ENCODE results near the gene ZNF804B.

The ZNF804B gene

DNA sequence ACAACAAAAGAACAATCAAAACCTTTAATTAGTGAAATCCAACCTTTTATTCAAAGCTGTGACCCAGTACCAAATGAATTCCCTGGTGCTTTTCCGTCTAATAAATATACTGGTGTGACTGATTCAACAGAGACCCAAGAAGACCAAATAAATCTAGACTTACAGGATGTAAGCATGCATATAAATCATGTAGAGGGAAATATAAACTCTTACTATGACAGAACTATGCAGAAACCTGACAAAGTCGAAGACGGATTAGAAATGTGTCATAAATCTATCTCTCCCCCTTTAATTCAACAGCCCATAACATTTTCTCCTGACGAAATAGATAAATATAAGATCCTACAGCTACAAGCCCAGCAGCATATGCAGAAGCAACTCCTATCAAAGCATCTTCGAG lies 576.6 kb downstream of the ZNF804B start:
- Mint-ChIP-seq H3K36me3 (ENCODE audit: low read depth) (no peaks in the 10 kb centered on the region), H3K9me3 (no peaks in the 10 kb centered on the region), H3K4me1 (peaks cover 12% of the 10 kb centered on the region), H3K27me3 (ENCODE audit: low read depth) (no peaks in the 10 kb centered on the region), H3K4me3 (no peak overlapping the region), H3K27ac (peak overlapping the region in 1 of 3 experiments; percentile 64)
- no peak for TF ChIP-seq CTCF (IDR thresholded peaks at IDR 0.05; ENCODE audit: unreplicated experiment in 3 of 3)

DNA sequence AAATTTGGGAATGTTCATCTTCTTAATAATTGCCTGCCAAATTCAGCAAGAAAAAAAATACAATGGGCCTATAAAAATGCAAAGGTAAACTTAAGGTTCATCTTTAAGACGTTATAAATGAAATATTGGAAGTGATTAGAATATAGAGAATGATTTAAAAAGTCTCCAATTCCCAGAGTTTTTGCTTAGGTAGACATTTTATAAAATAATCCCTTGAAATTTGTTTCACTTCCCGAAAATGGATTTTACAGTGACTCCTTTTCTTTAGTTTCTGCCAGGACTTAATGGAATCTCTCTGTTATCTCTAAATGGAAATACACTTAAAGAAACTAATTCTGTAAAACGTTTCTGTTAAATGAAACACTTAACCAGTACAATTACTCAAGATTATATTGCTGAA lies 580.2 kb downstream of the ZNF804B start:
- TF ChIP-seq CTCF (IDR thresholded peaks at IDR 0.05; ENCODE audit: unreplicated experiment in 3 of 3), result no peak
- Mint-ChIP-seq H3K36me3 (ENCODE audit: low read depth) (no peaks in the 10 kb centered on the region), H3K27me3 (ENCODE audit: low read depth) (no peaks in the 10 kb centered on the region), H3K4me1 (peaks cover 12% of the 10 kb centered on the region), H3K4me3 (no peak overlapping the region), H3K27ac (no peak overlapping the region), H3K9me3 (no peaks in the 10 kb centered on the region)

DNA sequence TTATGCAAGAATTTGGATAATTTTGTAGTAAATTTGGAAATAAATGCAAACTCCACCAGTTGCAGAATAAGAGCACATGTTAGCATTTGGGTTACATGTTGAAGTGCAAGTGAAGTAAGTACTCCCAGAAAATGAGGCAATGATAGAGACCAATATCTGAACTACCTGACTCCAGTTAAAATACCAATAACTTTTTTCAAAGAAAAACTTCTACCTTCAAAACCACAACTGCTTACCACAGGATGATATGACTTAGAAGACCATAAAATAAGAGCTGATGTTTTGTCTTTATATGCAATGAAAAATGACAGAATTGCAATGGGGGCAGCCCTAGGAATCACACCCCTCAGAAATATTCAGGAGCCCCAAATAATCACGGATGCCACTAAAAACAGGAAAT lies 597.6 kb downstream of the ZNF804B start:
- no peak overlapping the region for H3K27ac Mint-ChIP-seq
- H3K36me3 Mint-ChIP-seq (ENCODE audit: low read depth), result no peaks in the 10 kb centered on the region
- H3K27me3 Mint-ChIP-seq (ENCODE audit: low read depth), result no peaks in the 10 kb centered on the region
- peaks cover 5% of the 10 kb centered on the region for H3K4me1 Mint-ChIP-seq
- peaks cover 4% of the 10 kb centered on the region for H3K9me3 Mint-ChIP-seq
- H3K4me3 Mint-ChIP-seq, result no peak overlapping the region
- no peak for TF ChIP-seq CTCF (IDR thresholded peaks at IDR 0.05; ENCODE audit: unreplicated experiment in 3 of 3)

DNA sequence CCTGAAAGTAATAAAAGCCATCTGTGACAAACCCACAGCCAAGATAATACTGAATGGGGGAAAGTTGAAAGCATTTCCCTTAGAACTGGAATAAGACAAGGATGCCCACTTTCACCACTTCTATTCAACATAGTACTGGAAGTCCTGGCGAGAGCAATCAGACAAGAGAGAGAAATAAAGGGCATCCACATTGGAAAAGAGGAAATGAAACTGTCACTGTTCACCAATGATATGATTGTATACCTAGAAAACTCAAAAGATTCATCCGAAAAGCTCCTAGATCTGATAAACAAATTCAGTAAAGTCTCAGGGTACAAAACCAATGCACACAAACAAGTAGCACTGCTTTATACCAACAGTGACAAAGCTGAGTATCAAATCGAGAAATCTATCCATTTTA lies 617.7 kb downstream of the ZNF804B start:
- Mint-ChIP-seq H3K4me1 (no peaks in the 10 kb centered on the region), H3K27ac (no peak overlapping the region), H3K9me3 (no peaks in the 10 kb centered on the region), H3K36me3 (ENCODE audit: low read depth) (no peaks in the 10 kb centered on the region), H3K4me3 (no peak overlapping the region), H3K27me3 (ENCODE audit: low read depth) (peaks cover 3% of the 10 kb centered on the region)
- no peak for TF ChIP-seq CTCF (IDR thresholded peaks at IDR 0.05; ENCODE audit: unreplicated experiment in 3 of 3)

DNA sequence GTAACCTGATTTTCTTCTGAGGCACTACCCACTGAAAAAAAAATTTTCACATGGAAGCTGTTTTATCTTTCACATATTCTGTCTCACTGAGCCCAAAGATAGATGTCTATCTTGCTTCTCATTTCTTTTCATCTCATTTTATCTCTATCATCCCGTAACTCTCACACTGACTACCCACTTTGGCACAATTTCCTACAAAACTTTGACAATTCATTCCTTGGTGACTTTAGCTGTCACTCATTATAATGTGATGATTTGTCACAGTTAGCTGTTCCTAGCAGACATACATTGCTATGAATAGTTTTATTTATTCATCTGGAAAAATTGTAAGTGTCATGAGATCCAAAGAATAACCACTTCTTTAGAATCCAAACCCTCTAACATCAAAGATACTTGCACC lies 625.9 kb downstream of the ZNF804B start:
- Mint-ChIP-seq H3K4me3 (no peak overlapping the region), H3K27me3 (ENCODE audit: low read depth) (no peaks in the 10 kb centered on the region), H3K36me3 (ENCODE audit: low read depth) (no peaks in the 10 kb centered on the region), H3K4me1 (no peaks in the 10 kb centered on the region), H3K9me3 (no peaks in the 10 kb centered on the region), H3K27ac (no peak overlapping the region)
- TF ChIP-seq CTCF (IDR thresholded peaks at IDR 0.05; ENCODE audit: unreplicated experiment in 3 of 3), result no peak

Data from nephron (organoid).